ENCODE measurements around the gene OR7C1. TPM values are rescaled to one million over a fixed set of nuclear protein-coding genes. Genes with fewer than 3 reads are reported as not detected.

Gene OR7C1
- total RNA-seq, 2 donors from 2014 or later, result not detected

DNA sequence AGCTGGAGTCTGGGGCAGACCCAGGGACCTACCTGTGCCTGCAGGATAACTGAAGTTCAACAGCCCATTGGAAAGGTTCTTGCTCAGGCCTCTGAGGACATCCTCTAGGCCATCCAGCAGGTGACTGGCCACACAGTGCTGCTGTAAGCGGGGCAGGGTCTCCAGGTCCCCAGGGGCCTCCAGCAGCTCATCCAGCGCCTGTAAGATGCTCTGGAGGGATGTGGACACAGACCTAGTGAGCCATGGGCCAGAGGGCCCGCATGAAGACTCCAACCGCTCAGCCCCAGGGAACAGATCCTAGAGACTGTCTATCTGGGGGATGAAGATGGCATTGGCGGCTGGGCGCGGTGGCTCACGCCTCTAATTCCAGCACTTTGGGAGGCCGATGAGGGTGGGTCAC is 70.6 kb downstream of the OR7C1 start:
- H3K4me3 ChIP-seq, result no peak overlapping the region
- intact Hi-C loops (cut with DNase I), result no loop called here
- TF ChIP-seq, protein P1, sequence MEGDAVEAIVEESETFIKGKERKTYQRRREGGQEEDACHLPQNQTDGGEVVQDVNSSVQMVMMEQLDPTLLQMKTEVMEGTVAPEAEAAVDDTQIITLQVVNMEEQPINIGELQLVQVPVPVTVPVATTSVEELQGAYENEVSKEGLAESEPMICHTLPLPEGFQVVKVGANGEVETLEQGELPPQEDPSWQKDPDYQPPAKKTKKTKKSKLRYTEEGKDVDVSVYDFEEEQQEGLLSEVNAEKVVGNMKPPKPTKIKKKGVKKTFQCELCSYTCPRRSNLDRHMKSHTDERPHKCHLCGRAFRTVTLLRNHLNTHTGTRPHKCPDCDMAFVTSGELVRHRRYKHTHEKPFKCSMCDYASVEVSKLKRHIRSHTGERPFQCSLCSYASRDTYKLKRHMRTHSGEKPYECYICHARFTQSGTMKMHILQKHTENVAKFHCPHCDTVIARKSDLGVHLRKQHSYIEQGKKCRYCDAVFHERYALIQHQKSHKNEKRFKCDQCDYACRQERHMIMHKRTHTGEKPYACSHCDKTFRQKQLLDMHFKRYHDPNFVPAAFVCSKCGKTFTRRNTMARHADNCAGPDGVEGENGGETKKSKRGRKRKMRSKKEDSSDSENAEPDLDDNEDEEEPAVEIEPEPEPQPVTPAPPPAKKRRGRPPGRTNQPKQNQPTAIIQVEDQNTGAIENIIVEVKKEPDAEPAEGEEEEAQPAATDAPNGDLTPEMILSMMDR (IDR thresholded peaks at IDR 0.05), result no peak
- no peaks in the 10 kb centered on the region for H3K36me3 ChIP-seq
- no peaks in the 10 kb centered on the region for H3K27me3 ChIP-seq
- no peak for DNase-seq
- H3K4me1 ChIP-seq, result no peaks in the 10 kb centered on the region
- H3K9ac ChIP-seq (ENCODE audit: low read depth in 2 of 2, low read length in 2 of 2), result no peak overlapping the region
- no peaks in the 10 kb centered on the region for H3K9me3 ChIP-seq
- no peak overlapping the region for H3K27ac ChIP-seq

DNA sequence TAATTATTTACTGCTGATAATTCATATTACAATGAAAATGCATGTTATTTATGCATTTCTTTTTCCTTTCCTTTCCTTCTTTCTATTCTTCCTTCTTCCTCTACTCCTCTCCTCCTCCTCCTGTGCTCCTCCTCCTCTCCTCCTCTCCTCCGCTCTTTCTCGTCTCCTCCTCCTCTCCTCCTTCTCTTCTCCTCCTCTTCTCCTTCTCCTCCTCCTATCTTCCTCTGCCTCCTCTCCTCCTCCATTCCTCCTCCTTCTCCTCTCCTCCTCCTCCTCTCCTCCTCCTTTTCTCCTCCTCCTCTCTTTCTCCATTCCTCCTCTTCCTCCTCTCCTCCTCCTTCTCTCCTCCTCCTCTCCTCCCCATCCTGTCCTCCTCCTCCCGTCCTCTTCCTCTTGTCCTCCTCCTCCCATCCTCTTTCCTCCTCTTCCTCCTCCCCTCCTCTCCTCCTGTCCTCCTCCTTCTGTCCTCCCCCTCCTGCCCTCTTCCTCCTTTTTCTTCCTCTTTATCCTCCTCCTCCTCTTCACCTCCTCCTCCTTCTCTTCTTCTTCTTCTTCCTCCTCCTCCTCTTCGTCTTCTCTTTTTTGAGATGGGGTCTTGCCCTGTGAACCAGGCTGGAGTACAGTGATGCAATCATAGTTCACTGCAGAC is 71.4 kb downstream of the OR7C1 start:
- H3K4me1 ChIP-seq, result no peaks in the 10 kb centered on the region
- no peaks in the 10 kb centered on the region for H3K36me3 ChIP-seq
- H3K9me3 ChIP-seq, result no peaks in the 10 kb centered on the region
- no peak overlapping the region for H3K9ac ChIP-seq (ENCODE audit: low read depth in 2 of 2, low read length in 2 of 2)
- intact Hi-C loops (cut with DNase I), result no loop called here
- H3K4me3 ChIP-seq, result no peak overlapping the region
- no peaks in the 10 kb centered on the region for H3K27me3 ChIP-seq
- TF ChIP-seq, protein P1 (IDR thresholded peaks at IDR 0.05), result no peak
- H3K27ac ChIP-seq, result no peak overlapping the region
- no peak for DNase-seq

DNA sequence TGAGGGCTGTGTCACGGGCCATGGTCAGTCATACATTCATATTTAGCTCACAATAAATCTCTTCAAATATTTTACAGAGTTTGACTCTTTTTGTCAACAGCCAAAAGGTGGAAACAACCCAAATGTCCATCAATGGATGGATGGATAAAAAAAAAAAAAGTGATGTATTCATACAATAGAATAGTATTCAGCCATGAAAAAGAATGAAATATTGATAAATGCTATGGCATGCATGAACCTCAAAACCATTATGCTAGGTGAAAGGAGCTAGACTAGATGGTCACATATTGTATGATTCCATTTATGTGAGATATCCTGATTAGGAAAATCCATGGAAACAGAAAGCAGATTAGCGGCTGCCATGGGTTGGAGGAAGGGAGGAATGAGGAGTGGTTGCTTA is 72.9 kb downstream of the OR7C1 start:
- H3K4me1 ChIP-seq, result no peaks in the 10 kb centered on the region
- no peaks in the 10 kb centered on the region for H3K36me3 ChIP-seq
- TF ChIP-seq, protein P1 (IDR thresholded peaks at IDR 0.05), result no peak
- no peak overlapping the region for H3K4me3 ChIP-seq
- no peaks in the 10 kb centered on the region for H3K9me3 ChIP-seq
- no peak for DNase-seq
- no peak overlapping the region for H3K27ac ChIP-seq
- intact Hi-C loops (cut with DNase I), result no loop called here
- H3K9ac ChIP-seq (ENCODE audit: low read depth in 2 of 2, low read length in 2 of 2), result no peak overlapping the region
- no peaks in the 10 kb centered on the region for H3K27me3 ChIP-seq

DNA sequence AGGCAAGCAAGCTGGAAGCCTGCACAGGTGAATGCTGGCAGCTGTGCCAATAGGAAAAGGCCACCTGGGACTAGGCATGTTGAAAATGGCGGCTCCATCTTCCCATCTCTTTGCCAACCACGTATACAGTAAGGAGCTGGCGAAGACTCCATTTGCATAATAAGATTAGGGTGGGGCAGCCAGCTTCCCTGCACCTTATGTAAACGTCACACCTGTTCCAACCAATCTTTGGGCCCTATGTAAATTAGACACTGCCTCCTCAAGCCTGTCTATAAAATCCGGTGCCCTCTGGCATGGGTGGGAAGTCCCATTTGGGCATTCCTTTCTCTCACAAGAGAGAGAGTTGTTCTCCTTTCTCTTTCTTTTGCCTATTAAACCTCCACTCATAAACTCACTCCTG is 73.4 kb downstream of the OR7C1 start:
- Histone ChIP-seq H3K4me3 (no peak overlapping the region), H3K36me3 (no peaks in the 10 kb centered on the region), H3K9ac (ENCODE audit: low read depth in 2 of 2, low read length in 2 of 2) (no peak overlapping the region), H3K9me3 (no peaks in the 10 kb centered on the region), H3K27me3 (no peaks in the 10 kb centered on the region), H3K27ac (no peak overlapping the region), H3K4me1 (no peaks in the 10 kb centered on the region)
- DNase-seq, result no peak
- TF ChIP-seq, protein P1 (IDR thresholded peaks at IDR 0.05), result no peak
- intact Hi-C loops (cut with DNase I), result no loop called here

DNA sequence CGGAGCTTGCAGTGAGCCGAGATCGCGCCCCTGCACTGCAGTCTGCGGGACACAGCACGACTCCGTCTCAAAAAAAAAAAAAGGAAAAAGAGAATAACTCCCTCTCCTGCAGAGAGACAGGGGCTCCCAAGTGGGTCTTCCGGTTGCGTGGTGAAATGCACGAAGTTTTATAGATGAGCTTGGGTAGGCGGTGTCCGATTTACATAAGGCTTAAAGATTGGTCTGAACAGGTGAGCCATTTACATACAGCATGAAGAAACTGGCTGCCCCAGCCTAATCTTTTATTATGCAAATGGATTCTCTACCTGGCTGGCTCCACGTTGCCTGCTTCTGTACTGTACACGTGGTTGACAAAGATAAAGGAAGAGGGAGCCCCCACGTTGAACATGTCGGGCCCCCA is 76.2 kb downstream of the OR7C1 start:
- Histone ChIP-seq H3K9ac (ENCODE audit: low read depth in 2 of 2, low read length in 2 of 2) (no peak overlapping the region), H3K4me1 (no peaks in the 10 kb centered on the region), H3K36me3 (no peaks in the 10 kb centered on the region), H3K9me3 (no peaks in the 10 kb centered on the region), H3K27ac (no peak overlapping the region), H3K27me3 (no peaks in the 10 kb centered on the region), H3K4me3 (peak overlapping the region; percentile 3)
- intact Hi-C loops (cut with DNase I), result no loop called here
- TF ChIP-seq, protein P1 (IDR thresholded peaks at IDR 0.05), result no peak
- peak; percentile 21 for DNase-seq
